PC-3 (cell line): ENCODE data around the gene CDK1. TPM values are rescaled to one million over a fixed set of nuclear protein-coding genes. Genes with fewer than 3 reads are reported as not detected.

ENCODE experiments used
- ATAC-seq: fragments of 200-7000 bp; cut with Tn5 transposase; 2 replicates; pipeline ENCODE4 v1.9.1; 2020; ENCODE audit warnings: mild to moderate bottlenecking, moderate library complexity
- Bru-seq: library from RNA; stranded (reverse); fragments of 400-500 nt; gene quantifications from one replicate; lab custom pipeline; 2021; lab: Mats Ljungman, UMichigan
- BruChase-seq, 2 experiments: library from RNA; stranded (reverse); fragments of 400-500 nt; gene quantifications; one replicate each; lab custom pipeline; 2021; lab: Mats Ljungman, UMichigan
- BruUV-seq: library from RNA; stranded (reverse); fragments of 400-500 nt; replicated peaks from 2 replicates; lab custom pipeline; 2021; lab: Mats Ljungman, UMichigan
- CTCF ChIA-PET: fragments of 300-600 bp; sonication (Branson Sonifier 250); formaldehyde crosslinking; loops from one replicate; lab custom pipeline; 2022; ENCODE audit warnings: antibody characterized with exemption; lab: Charles Lee
- POLR2A ChIA-PET: fragments of 300-600 bp; sonication (Branson Sonifier 250); formaldehyde crosslinking; loops from one replicate; lab custom pipeline; 2022; ENCODE audit warnings: antibody characterized with exemption; ENCODE audit not compliant: unreplicated experiment; lab: Charles Lee
- DNase-seq: peaks from one replicate; pipeline ENCODE4 v3.0.0-alpha.2; 2015
- H2AFZ ChIP-seq: fragments of 300-600 bp; sonication (generic); 2 replicates; pipeline ENCODE4 v1.6.0; 2016; ENCODE audit warnings: antibody characterized with exemption, low read length
- H3F3A ChIP-seq: fragments of 300-600 bp; sonication (generic); one replicate; pipeline ENCODE4 v1.6.0; 2017; ENCODE audit warnings: antibody characterized with exemption, low read length, control low read depth, mild to moderate bottlenecking; ENCODE audit not compliant: unreplicated experiment
- H3K27ac ChIP-seq: fragments of 300-600 bp; sonication (generic); 2 replicates; pipeline ENCODE4 v1.5.1; 2016; ENCODE audit warnings: mild to moderate bottlenecking, low read length
- H3K27me3 ChIP-seq: fragments of 300-600 bp; sonication (generic); 2 replicates; pipeline ENCODE4 v1.6.1; 2016; ENCODE audit warnings: low read length, mixed read lengths
- H3K36me3 ChIP-seq: fragments of 300-600 bp; sonication (generic); 2 replicates; pipeline ENCODE4 v1.6.1; 2016; ENCODE audit warnings: low read depth, mixed run types, low read length, mixed read lengths
- H3K4me1 ChIP-seq: fragments of 300-600 bp; sonication (generic); 2 replicates; pipeline ENCODE4 v1.5.1; 2016; ENCODE audit warnings: low read length; ENCODE audit not compliant: insufficient read depth
- H3K4me2 ChIP-seq: fragments of 300-600 bp; sonication (generic); 2 replicates; pipeline ENCODE4 v1.6.0; 2016; ENCODE audit warnings: low read length
- H3K4me3 ChIP-seq: fragments of 300-600 bp; sonication (generic); 2 replicates; pipeline ENCODE4 v1.5.1; 2016; ENCODE audit warnings: mild to moderate bottlenecking, low read length, mixed read lengths
- H3K79me2 ChIP-seq: fragments of 300-600 bp; sonication (generic); 2 replicates; pipeline ENCODE4 v1.6.1; 2017; ENCODE audit warnings: low read length, mixed read lengths
- H3K9ac ChIP-seq: fragments of 300-600 bp; sonication (generic); 2 replicates; pipeline ENCODE4 v1.6.0; 2016; ENCODE audit warnings: mild to moderate bottlenecking, low read length
- H3K9me2 ChIP-seq: fragments of 300-600 bp; sonication (generic); replicated peaks from 2 replicates; pipeline ENCODE4 v1.6.1; 2016; ENCODE audit warnings: mixed run types, low read length, mixed read lengths
- H3K9me3 ChIP-seq: fragments of 300-600 bp; sonication (generic); 2 replicates; pipeline ENCODE4 v1.6.1; 2016; ENCODE audit warnings: low read length, mixed read lengths
- H4K20me1 ChIP-seq: fragments of 300-600 bp; sonication (generic); 2 replicates; pipeline ENCODE4 v1.6.1; 2016; ENCODE audit warnings: low read length, mixed read lengths
- EZH2 ChIP-seq: fragments of 300-600 bp; sonication (generic); IDR thresholded peaks from one replicate; pipeline ENCODE4 v1.6.1; 2017; ENCODE audit warnings: antibody characterized with exemption, mild to moderate bottlenecking, low read length; ENCODE audit not compliant: unreplicated experiment
- EZH2phosphoT487 ChIP-seq: fragments of 300-600 bp; sonication (generic); IDR thresholded peaks from 2 replicates; pipeline ENCODE4 v1.6.1; 2018; ENCODE audit warnings: mild to moderate bottlenecking, antibody characterized with exemption, low read length, borderline replicate concordance
- intact Hi-C: fragments of 100-400 bp; cut with micrococcal nuclease; formaldehyde crosslinking; loops from 2 replicates; pipeline ENCODE4 v1.9.0; 2023
- long read RNA-seq: library from polyadenylated mRNA; unstranded; transcript quantifications from one replicate; pipeline ENCODE4 v2.0.0, GENCODE V29; 2021; ENCODE audit not compliant: unreplicated experiment
- total RNA-seq: library from RNA; depleted of rRNA; stranded (reverse); fragments of >200 nt; gene quantifications from 2 replicates; pipeline ENCODE4 v1.2.3, GENCODE V29; 2014; rRNA removed
- TF ChIP-seq, protein P1 (sequence below): fragments of 300-600 bp; sonication (generic); conservative IDR thresholded peaks from 2 replicates; pipeline ENCODE4 v1.5.1; 2017; ENCODE audit warnings: antibody characterized with exemption, low read depth, mild to moderate bottlenecking, low read length

CDK1 gene
- total RNA-seq (166 and 202 TPM in 2 replicates), Bru-seq, nascent RNA (percentile 97 among the genes with signal in this experiment), BruChase-seq, experiment 1, labeled RNA remaining after a 6-hour chase (percentile 92 among the genes with signal in this experiment), BruChase-seq, experiment 2, labeled RNA remaining after a 2-hour chase (percentile 63 among the genes with signal in this experiment)
- long read RNA-seq, transcript CDK1-203 (8 exons, 1,913 nt) = major isoform, 42 of 56 reads
- long read RNA-seq, partial matches to known transcripts = 2 of 56 reads
- long read RNA-seq, other reads (novel, unspliced or antisense) = 11 of 56 reads

- peak within 1 kb of the TSS; percentile 90 for H2AFZ ChIP-seq
- H3K79me2 ChIP-seq = peaks cover 51% of the 10 kb centered on the region
- H3K27me3 ChIP-seq = no peaks in the 10 kb centered on the region
- intact Hi-C loops = no loop called here
- no peaks in the 10 kb centered on the region for H3K9me2 ChIP-seq
- BruUV-seq = no TSS peak
- no peaks in the 10 kb centered on the region for H3K9me3 ChIP-seq
- peak; percentile 100 for DNase-seq
- peaks cover 40% of the 10 kb centered on the region for H4K20me1 ChIP-seq
- peaks cover 35% of the 10 kb centered on the region for H3K4me1 ChIP-seq
- H3K9ac ChIP-seq = peak within 1 kb of the TSS; percentile 89
- POLR2A ChIA-PET = interaction anchor here (0.6 kb wide), 1 partner anchor 203 kb away, joined by 3 read pairs; no protein-coding TSS in a partner anchor
- ATAC-seq = peak; percentile 97
- TF ChIP-seq, protein P1, sequence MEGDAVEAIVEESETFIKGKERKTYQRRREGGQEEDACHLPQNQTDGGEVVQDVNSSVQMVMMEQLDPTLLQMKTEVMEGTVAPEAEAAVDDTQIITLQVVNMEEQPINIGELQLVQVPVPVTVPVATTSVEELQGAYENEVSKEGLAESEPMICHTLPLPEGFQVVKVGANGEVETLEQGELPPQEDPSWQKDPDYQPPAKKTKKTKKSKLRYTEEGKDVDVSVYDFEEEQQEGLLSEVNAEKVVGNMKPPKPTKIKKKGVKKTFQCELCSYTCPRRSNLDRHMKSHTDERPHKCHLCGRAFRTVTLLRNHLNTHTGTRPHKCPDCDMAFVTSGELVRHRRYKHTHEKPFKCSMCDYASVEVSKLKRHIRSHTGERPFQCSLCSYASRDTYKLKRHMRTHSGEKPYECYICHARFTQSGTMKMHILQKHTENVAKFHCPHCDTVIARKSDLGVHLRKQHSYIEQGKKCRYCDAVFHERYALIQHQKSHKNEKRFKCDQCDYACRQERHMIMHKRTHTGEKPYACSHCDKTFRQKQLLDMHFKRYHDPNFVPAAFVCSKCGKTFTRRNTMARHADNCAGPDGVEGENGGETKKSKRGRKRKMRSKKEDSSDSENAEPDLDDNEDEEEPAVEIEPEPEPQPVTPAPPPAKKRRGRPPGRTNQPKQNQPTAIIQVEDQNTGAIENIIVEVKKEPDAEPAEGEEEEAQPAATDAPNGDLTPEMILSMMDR = no peak
- TF ChIP-seq EZH2phosphoT487 = no peak
- no peak for TF ChIP-seq EZH2
- peak within 1 kb of the TSS; percentile 51 for H3K27ac ChIP-seq
- H3F3A ChIP-seq = no peaks in the 10 kb centered on the region
- peak within 1 kb of the TSS; percentile 73 for H3K4me3 ChIP-seq
- CTCF ChIA-PET = interaction anchor here (0.7 kb wide), 1 partner anchor 128 kb away, joined by 7 read pairs; no protein-coding TSS in a partner anchor
- peak within 1 kb of the TSS; percentile 90 for H3K4me2 ChIP-seq
- H3K36me3 ChIP-seq = peaks cover 36% of the 10 kb centered on the region
Observed at GRCh38 chr10:60778214-60778970, at the start of gene CDK1. TSS of gene CDK1 (plus strand) at chr10:60778478. CDS start at chr10:60780166, 1,688 bp downstream.

GRCh38 chr10:60729106-60729505 lies 49.2 kb upstream of the CDK1 start:
- no peak overlapping the region for H3K9ac ChIP-seq
- H3K9me2 ChIP-seq = no peaks in the 10 kb centered on the region
- H3F3A ChIP-seq = peaks cover 6% of the 10 kb centered on the region
- H3K9me3 ChIP-seq = no peaks in the 10 kb centered on the region
- no peak overlapping the region for H2AFZ ChIP-seq
- H3K79me2 ChIP-seq = peaks cover 78% of the 10 kb centered on the region
- H3K27ac ChIP-seq = no peak overlapping the region
- no peaks in the 10 kb centered on the region for H3K27me3 ChIP-seq
- H3K4me2 ChIP-seq = peak overlapping the region; percentile 65; the same call in 1 of the 2 replicates
- TF ChIP-seq EZH2phosphoT487 (no peak), EZH2 (no peak)
- TF ChIP-seq, protein P1 = no peak
- no peaks in the 10 kb centered on the region for H4K20me1 ChIP-seq
- H3K4me1 ChIP-seq = peaks cover 57% of the 10 kb centered on the region
- ChIA-PET POLR2A (no interaction called here), CTCF (no interaction called here)
- no peak for ATAC-seq
- DNase-seq = no peak
- intact Hi-C loops = no loop called here
- no peaks in the 10 kb centered on the region for H3K36me3 ChIP-seq
- H3K4me3 ChIP-seq = no peak overlapping the region
- BruUV-seq = no TSS peak
